H9 (cell line): ENCODE data around the gene RABGAP1. TPM values are rescaled to one million over a fixed set of nuclear protein-coding genes. Genes with fewer than 3 reads are reported as not detected.

Experiments
- DNase-seq: peaks from one replicate; pipeline ENCODE4 v3.0.0-alpha.2; 2017
- H2AFZ ChIP-seq: one replicate; pipeline ENCODE4 v1.6.1; 2013; ENCODE audit warnings: mild to moderate bottlenecking, low read length, control low read depth, moderate library complexity
- H2AK5ac ChIP-seq: 2 replicates; pipeline ENCODE4 v1.6.1; 2013; ENCODE audit warnings: low read length, control low read depth, mixed read lengths; ENCODE audit not compliant: insufficient read length
- H2BK120ac ChIP-seq: one replicate; pipeline ENCODE4 v1.6.1; 2013; ENCODE audit warnings: low read depth, mild to moderate bottlenecking, low read length, control low read depth, inconsistent platforms; ENCODE audit not compliant: poor library complexity, severe bottlenecking
- H2BK12ac ChIP-seq: 2 replicates; pipeline ENCODE4 v1.6.1; 2013; ENCODE audit warnings: low read length, control low read depth, mixed read lengths, low read depth; ENCODE audit not compliant: insufficient read length
- H2BK15ac ChIP-seq: 2 replicates; pipeline ENCODE4 v1.6.1; 2013; ENCODE audit warnings: low read depth, low read length, control low read depth
- H2BK20ac ChIP-seq: one replicate; pipeline ENCODE4 v1.6.1; 2013; ENCODE audit warnings: low read depth, mild to moderate bottlenecking, low read length, control low read depth, inconsistent platforms; ENCODE audit not compliant: poor library complexity, severe bottlenecking
- H2BK5ac ChIP-seq: 2 replicates; pipeline ENCODE4 v1.6.1; 2013; ENCODE audit warnings: low read length, control low read depth, mixed read lengths; ENCODE audit not compliant: insufficient read length
- H3K14ac ChIP-seq: 2 replicates; pipeline ENCODE4 v1.6.1; 2013; ENCODE audit warnings: low read length, control low read depth; ENCODE audit not compliant: insufficient read depth
- H3K18ac ChIP-seq: 2 replicates; pipeline ENCODE4 v1.6.1; 2013; ENCODE audit warnings: low read depth, mild to moderate bottlenecking, mixed read lengths, low read length, control low read depth; ENCODE audit not compliant: insufficient read length
- H3K23ac ChIP-seq: 2 replicates; pipeline ENCODE4 v1.6.1; 2013; ENCODE audit warnings: low read length, control low read depth, mixed read lengths, low read depth; ENCODE audit not compliant: insufficient read length
- H3K23me2 ChIP-seq: 2 replicates; pipeline ENCODE4 v1.6.1; 2013; ENCODE audit warnings: low read depth, mild to moderate bottlenecking, mixed read lengths, low read length, control low read depth; ENCODE audit not compliant: insufficient read length, poor library complexity, severe bottlenecking
- H3K27ac ChIP-seq: 2 replicates; pipeline ENCODE4 v1.5.1; 2013; ENCODE audit warnings: low read length, control low read depth, mixed read lengths, low read depth; ENCODE audit not compliant: insufficient read length
- H3K27me3 ChIP-seq: 2 replicates; pipeline ENCODE4 v1.6.1; 2013; ENCODE audit warnings: low read length, control low read depth, inconsistent platforms; ENCODE audit not compliant: insufficient read depth
- H3K4ac ChIP-seq: 2 replicates; pipeline ENCODE4 v1.6.1; 2013; ENCODE audit warnings: low read depth, mild to moderate bottlenecking, control low read depth, inconsistent platforms, low read length, moderate library complexity
- H3K4me1 ChIP-seq: 2 replicates; pipeline ENCODE4 v1.6.1; 2013; ENCODE audit warnings: low read length, control low read depth, inconsistent platforms; ENCODE audit not compliant: insufficient read depth
- H3K4me2 ChIP-seq: 2 replicates; pipeline ENCODE4 v1.6.1; 2013; ENCODE audit warnings: low read length, control low read depth, mixed read lengths; ENCODE audit not compliant: insufficient read length, insufficient read depth
- H3K56ac ChIP-seq: 2 replicates; pipeline ENCODE4 v1.6.1; 2013; ENCODE audit warnings: low read depth, mild to moderate bottlenecking, mixed read lengths, low read length, control low read depth; ENCODE audit not compliant: insufficient read length
- H3K79me1 ChIP-seq: 2 replicates; pipeline ENCODE4 v1.6.1; 2013; ENCODE audit warnings: low read depth, mild to moderate bottlenecking, moderate library complexity, low read length, control low read depth, inconsistent platforms; ENCODE audit not compliant: insufficient read depth, poor library complexity, severe bottlenecking
- H3K79me2 ChIP-seq: 2 replicates; pipeline ENCODE4 v1.6.1; 2013; ENCODE audit warnings: low read length, control low read depth, inconsistent platforms; ENCODE audit not compliant: insufficient read depth
- H3K9ac ChIP-seq: 2 replicates; pipeline ENCODE4 v1.6.1; 2013; ENCODE audit warnings: low read length, control low read depth, mixed read lengths; ENCODE audit not compliant: insufficient read length; ENCODE audit errors: extremely low read depth
- H3K9me3 ChIP-seq: one replicate; pipeline ENCODE4 v1.6.1; 2013; ENCODE audit warnings: low read depth, low read length, inconsistent platforms; ENCODE audit not compliant: control insufficient read depth
- H3T11ph ChIP-seq: one replicate; pipeline ENCODE4 v1.6.1; 2013; ENCODE audit warnings: mild to moderate bottlenecking, low read length, control low read depth, inconsistent platforms
- H4K20me1 ChIP-seq: one replicate; pipeline ENCODE4 v1.6.1; 2013; ENCODE audit not compliant: control insufficient read depth, insufficient read length, insufficient read depth
- H4K5ac ChIP-seq: 2 replicates; pipeline ENCODE4 v1.6.1; 2013; ENCODE audit warnings: low read depth, mild to moderate bottlenecking, mixed read lengths, low read length, control low read depth; ENCODE audit not compliant: insufficient read length
- H4K8ac ChIP-seq: replicated peaks from 2 replicates; pipeline ENCODE4 v1.6.1; 2013; ENCODE audit warnings: low read length, control low read depth, mixed read lengths, low read depth; ENCODE audit not compliant: insufficient read length
- H4K91ac ChIP-seq: 2 replicates; pipeline ENCODE4 v1.6.1; 2013; ENCODE audit warnings: low read depth, mild to moderate bottlenecking, moderate library complexity, mixed read lengths, low read length, control low read depth; ENCODE audit not compliant: insufficient read length
- H3K27ac Mint-ChIP-seq, 3 experiments: 2 replicates in 2 of 3; 3 replicates in 1 of 3; pipeline ENCODE4 v1.8.0; 2020 to 2021; ENCODE audit warnings: mixed read lengths in 3 of 3, mild to moderate bottlenecking in 1 of 3, moderate library complexity in 1 of 3
- H3K27me3 Mint-ChIP-seq: 2 replicates; pipeline ENCODE4 v1.8.0; 2021; ENCODE audit warnings: low read depth, mild to moderate bottlenecking, moderate library complexity, mixed read lengths
- H3K36me3 Mint-ChIP-seq, 3 experiments: 2 replicates in 2 of 3; 3 replicates in 1 of 3; pipeline ENCODE4 v1.8.0; 2020 to 2021; ENCODE audit warnings: low read depth in 3 of 3, mixed read lengths in 3 of 3; ENCODE audit not compliant: insufficient read depth in 1 of 3
- H3K4me1 Mint-ChIP-seq, 2 experiments: 2 replicates each; pipeline ENCODE4 v1.8.0; 2020; ENCODE audit warnings: mixed read lengths in 2 of 2
- H3K4me3 Mint-ChIP-seq, 2 experiments: 2 replicates in 1 of 2; 3 replicates in 1 of 2; pipeline ENCODE4 v1.8.0; 2020 to 2021; ENCODE audit warnings: mild to moderate bottlenecking in 2 of 2, mixed read lengths in 2 of 2, moderate library complexity in 1 of 2
- H3K9me3 Mint-ChIP-seq, 2 experiments: 2 replicates in 1 of 2; 3 replicates in 1 of 2; pipeline ENCODE4 v1.8.0; 2020; ENCODE audit warnings: mild to moderate bottlenecking in 2 of 2, mixed read lengths in 2 of 2, moderate library complexity in 1 of 2
- CTCF ChIP-seq: fragments of 200-600 bp; sonication (generic); conservative IDR thresholded peaks from 3 replicates; pipeline ENCODE4 v1.8.0; 2021; ENCODE audit warnings: antibody characterized with exemption, mild to moderate bottlenecking
- WGBS: extraction: QIAGEN DNeasy Blood & Tissue Kit; methylation state at CpG from one replicate; pipeline ENCODE4 v1.1.7; 2013; ENCODE audit warnings: missing lambda C conversion rate, low lambda C conversion rate, mixed read lengths; ENCODE audit not compliant: insufficient read length; ENCODE audit errors: extremely low coverage; 5-methylcytosine and 5-hydroxymethylcytosine counted together
- total RNA-seq: library from RNA; stranded (reverse); gene quantifications from 2 replicates; pipeline ENCODE4 v1.2.1, GENCODE V29; 2021

The RABGAP1 gene
- total RNA-seq, 1 experiment from 2014 or later = 31.6 TPM

DNA sequence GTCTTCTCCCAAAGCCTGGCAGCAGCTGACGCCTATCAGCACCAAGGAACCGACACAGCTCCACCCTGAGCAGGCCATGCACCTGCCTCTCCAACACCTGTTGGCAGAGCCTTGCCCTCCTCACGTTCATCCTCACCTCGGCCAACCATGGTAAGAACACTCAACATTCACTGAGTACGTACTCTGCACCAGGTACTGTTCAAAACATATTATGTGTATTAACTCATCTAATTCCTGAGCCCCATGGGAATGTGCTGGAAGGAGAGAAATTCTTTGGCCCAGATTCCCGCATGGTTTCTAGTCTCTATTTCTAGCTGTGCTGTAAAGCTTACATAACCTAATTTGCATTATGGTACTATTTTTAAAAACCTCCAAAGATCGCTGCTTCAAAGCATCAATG, 178.7 kb downstream of the RABGAP1 start:
- Histone ChIP-seq H2BK20ac (no peak overlapping the region), H2BK120ac (no peak overlapping the region), H3K14ac (no peak overlapping the region; the same call in 1 of the 2 replicates), H3K18ac (no peak overlapping the region), H4K5ac (no peak overlapping the region), H4K20me1 (no peaks in the 10 kb centered on the region), H2BK12ac (no peak overlapping the region), H2AFZ (no peak overlapping the region), H3K4me2 (no peak overlapping the region), H3K27me3 (no peaks in the 10 kb centered on the region), H3K79me2 (no peaks in the 10 kb centered on the region), H3K56ac (no peak overlapping the region), H4K91ac (no peak overlapping the region), H3K9me3 (no peaks in the 10 kb centered on the region), H3K23me2 (no peaks in the 10 kb centered on the region), H2BK5ac (no peak overlapping the region), H3K27ac (no peak overlapping the region), H3K4me1 (no peaks in the 10 kb centered on the region), H3T11ph (no peak overlapping the region), H3K4ac (no peak overlapping the region), H3K23ac (no peak overlapping the region), H2AK5ac (no peak overlapping the region), H3K79me1 (no peaks in the 10 kb centered on the region), H2BK15ac (no peak overlapping the region), H4K8ac (no peak overlapping the region), H3K9ac (no peak overlapping the region)
- no CpG with 5 or more reads among the region's 7 CpGs for WGBS
- no peak for DNase-seq
- H3K4me1 Mint-ChIP-seq = peaks cover 8 to 14% of the 10 kb centered on the region in 2 experiments
- TF ChIP-seq CTCF = no peak
- peak overlapping the region; percentile 26 to 50 (median 31); a peak in 2 of 7 replicates for H3K27ac Mint-ChIP-seq
- peaks cover 21 to 27% (median 24%) of the 10 kb centered on the region in 3 experiments for H3K36me3 Mint-ChIP-seq
- H3K27me3 Mint-ChIP-seq = no peaks in the 10 kb centered on the region; the same call in 1 of the 2 replicates
- H3K9me3 Mint-ChIP-seq = no peaks in the 10 kb centered on the region
- H3K4me3 Mint-ChIP-seq = no peak overlapping the region
